ENCODE data around the gene CADPS2. TPM values are rescaled to one million over a fixed set of nuclear protein-coding genes. Genes with fewer than 3 reads are reported as not detected.

CADPS2 gene
- total and polyA plus RNA-seq, 2 of the 4 experiments (the other 2 are of a cell fraction): 0.10 to 0.54 TPM

GRCh38 chr7:122616951-122617350 lies 269.3 kb downstream of the CADPS2 start:
- Histone ChIP-seq H3K9ac (ENCODE audit: low read depth, low read length) (no peak overlapping the region), H3K36me3 (ENCODE audit: control insufficient read depth, insufficient read depth, low read length) (no peaks in the 10 kb centered on the region), H4K20me1 (ENCODE audit: insufficient read depth, low read length) (no peaks in the 10 kb centered on the region), H3K27me3 (ENCODE audit: control insufficient read depth, insufficient read depth, low read length) (no peaks in the 10 kb centered on the region), H2BK15ac (ENCODE audit: low read depth, low read length) (no peak overlapping the region), H3K9me3 (ENCODE audit: control insufficient read depth, insufficient read depth, low read length) (no peaks in the 10 kb centered on the region), H3K4ac (ENCODE audit: low read depth, low read length) (no peak overlapping the region), H3K4me2 (ENCODE audit: low read depth, low read length) (no peak overlapping the region), H2BK20ac (ENCODE audit: low read depth, low read length) (no peak overlapping the region), H3K79me1 (ENCODE audit: low read depth in 1 of 2, low read length in 2 of 2) (no peaks in the 10 kb centered on the region), H3K23ac (ENCODE audit: low read depth, low read length) (no peak overlapping the region), H2AFZ (replicated peaks; ENCODE audit: low read length, poor library complexity) (no peak overlapping the region), H3K4me1 (ENCODE audit: control insufficient read depth, insufficient read depth, low read length) (no peaks in the 10 kb centered on the region), H4K91ac (ENCODE audit: insufficient read depth, low read depth, low read length) (no peak overlapping the region), H2AK9ac (replicated peaks; ENCODE audit: low read depth, low read length, poor library complexity) (no peak overlapping the region), H3K14ac (replicated peaks; ENCODE audit: low read depth, low read length) (no peak overlapping the region), H3K27ac (ENCODE audit: insufficient read depth, low read length) (no peak overlapping the region), H3K9me1 (ENCODE audit: insufficient read depth, low read length) (no peaks in the 10 kb centered on the region), H3K56ac (ENCODE audit: extremely low read depth, insufficient read depth, low read length) (no peak overlapping the region), H4K5ac (ENCODE audit: low read depth, low read length) (no peak overlapping the region), H2BK120ac (ENCODE audit: low read depth, low read length) (no peak overlapping the region), H4K8ac (ENCODE audit: low read depth in 2 of 2, low read length in 2 of 2) (no peak overlapping the region), H2AK5ac (ENCODE audit: low read depth, low read length) (no peak overlapping the region), H3K4me3 (ENCODE audit: insufficient read depth, low read depth, low read length) (no peak overlapping the region), H3K18ac (ENCODE audit: low read depth, low read length) (no peak overlapping the region), H2BK5ac (ENCODE audit: low read depth, low read length, poor library complexity, severe bottlenecking) (no peak overlapping the region)
- no peak for ATAC-seq (ENCODE audit: low read depth)
- dilution Hi-C loops (cut with HindIII; ENCODE audit: low sequenced_read_pairs, unreplicated experiment): no loop called here
- CTCF ChIA-PET: no interaction called here
- TF ChIP-seq CEBPB (IDR thresholded peaks at IDR 0.05; ENCODE audit: low read depth, low read length) (no peak), BHLHE40 (IDR thresholded peaks at IDR 0.05; ENCODE audit: low read depth, low read length) (no peak), MAZ (IDR thresholded peaks at IDR 0.05; ENCODE audit: borderline replicate concordance, low read depth, low read length) (no peak), RFX5 (IDR thresholded peaks at IDR 0.05; ENCODE audit: low read depth, low read length) (no peak), NFE2L2 (IDR thresholded peaks at IDR 0.05; ENCODE audit: low read depth, low read length) (no peak)
- in situ Hi-C loops (cut with MboI; ENCODE audit: low sequenced_read_pairs): no loop called here
- no peak for DNase-seq
- WGBS, 2 experiments (ENCODE audit: extremely low coverage in 2 of 2, insufficient read length in 1 of 2): no CpG with 5 or more reads among the region's 3 CpGs
- no TSS peak for BruUV-seq (replicated peaks)
- POLR2A ChIA-PET (ENCODE audit: unreplicated experiment): no interaction called here
- intact Hi-C loops (cut with micrococcal nuclease): no loop called here
